GM12878 (cell line): ENCODE results near the gene HYAL1. TPM values are rescaled to one million over a fixed set of nuclear protein-coding genes. Genes with fewer than 3 reads are reported as not detected.

ENCODE experiments used
- ATAC-seq: fragments of 200-7000 bp; cut with Tn5 transposase; 3 replicates; pipeline ENCODE4 v1.9.1; 2020; ENCODE audit warnings: mild to moderate bottlenecking, moderate library complexity
- BruUV-seq: library from RNA; stranded (reverse); fragments of 400-500 nt; replicated peaks from 2 replicates; lab custom pipeline; 2021; lab: Mats Ljungman, UMichigan
- CTCF ChIA-PET: fragments of 300-600 bp; sonication (Branson Sonifier 250); formaldehyde crosslinking; extraction: SDS; loops from one replicate; lab custom pipeline; 2021; ENCODE audit warnings: inconsistent platforms; lab: Yijun Ruan, JAX
- POLR2A ChIA-PET: fragments of 350-600 bp; formaldehyde crosslinking; extraction: SDS; loops from one replicate; lab custom pipeline; 2021; ENCODE audit warnings: inconsistent platforms; lab: Charles Lee
- RAD21 ChIA-PET: fragments of 300-600 bp; sonication (Branson Sonifier 250); formaldehyde crosslinking; loops from one replicate; lab custom pipeline; 2023; ENCODE audit warnings: antibody characterized with exemption; ENCODE audit not compliant: unreplicated experiment; lab: Charles Lee
- SMC1A ChIA-PET: fragments of 300-600 bp; sonication (Branson Sonifier 250); formaldehyde crosslinking; loops from one replicate; lab custom pipeline; 2023; ENCODE audit not compliant: unreplicated experiment, uncharacterized antibody; lab: Charles Lee
- DNase-seq: peaks from one replicate; pipeline ENCODE4 v3.0.0-alpha.2; 2011; ENCODE audit warnings: low read depth, low spot score
- FAIRE-seq: peaks from 3 replicates; lab custom pipeline; 2011; peaks lifted over from hg19 to GRCh38; lab: Jason Lieb, UNC
- H2AFZ ChIP-seq: 2 replicates; pipeline ENCODE4 v1.6.0; 2011; ENCODE audit warnings: low read depth, low read length, control low read depth; ENCODE audit not compliant: control insufficient read depth
- H3K27ac ChIP-seq: 2 replicates; pipeline ENCODE4 v1.5.1; 2011; ENCODE audit warnings: control low read depth; ENCODE audit not compliant: control insufficient read depth, insufficient read depth
- H3K27me3 ChIP-seq, 2 experiments: replicated peaks in 1 of 2; 2 replicates each; pipeline versions ENCODE4 v1.6.0 to v1.6.1; 2011; ENCODE audit warnings: low read length in 1 of 2; ENCODE audit not compliant: control insufficient read depth in 2 of 2, insufficient read depth in 2 of 2
- H3K36me3 ChIP-seq, 2 experiments: 2 replicates each; pipeline ENCODE4 v1.5.1; 2011; ENCODE audit warnings: low read length in 1 of 2; ENCODE audit not compliant: control insufficient read depth in 2 of 2, insufficient read depth in 2 of 2
- H3K4me1 ChIP-seq: 2 replicates; pipeline ENCODE4 v1.6.1; 2011; ENCODE audit warnings: mild to moderate bottlenecking, low read length, moderate library complexity, mixed read lengths; ENCODE audit not compliant: control insufficient read depth, insufficient read depth
- H3K4me2 ChIP-seq: 2 replicates; pipeline ENCODE4 v1.6.0; 2011; ENCODE audit warnings: control low read depth; ENCODE audit not compliant: control insufficient read depth, insufficient read depth
- H3K4me3 ChIP-seq: fragments of 200-600 bp; sonication (generic); 2 replicates; pipeline ENCODE4 v1.5.1; 2016
- H3K79me2 ChIP-seq: 2 replicates; pipeline ENCODE4 v1.6.0; 2011; ENCODE audit warnings: low read length; ENCODE audit not compliant: control insufficient read depth, insufficient read depth
- H3K9ac ChIP-seq: 2 replicates; pipeline ENCODE4 v1.8.0; 2011; ENCODE audit warnings: low read length, control low read depth, mixed read lengths; ENCODE audit not compliant: control insufficient read depth, insufficient read depth
- H3K9me3 ChIP-seq: replicated peaks from 3 replicates; pipeline ENCODE4 v1.5.1; 2011; ENCODE audit warnings: mild to moderate bottlenecking, low read length; ENCODE audit not compliant: control insufficient read depth, insufficient read depth
- H4K20me1 ChIP-seq: 2 replicates; pipeline ENCODE4 v1.6.0; 2011; ENCODE audit not compliant: control insufficient read depth, insufficient read depth
- CBX3 ChIP-seq: fragments of 200-600 bp; sonication (generic); IDR thresholded peaks from 2 replicates; pipeline ENCODE4 v1.6.1; 2016; ENCODE audit warnings: low read depth, borderline replicate concordance
- ESRRA ChIP-seq: IDR thresholded peaks from 2 replicates; pipeline ENCODE4 v1.6.1; 2012; ENCODE audit warnings: mild to moderate bottlenecking, low read length, improper control_type of control experiment
- HCFC1 ChIP-seq: fragments of 150-350 bp; IDR thresholded peaks from 2 replicates; pipeline ENCODE4 v1.6.1; 2014; ENCODE audit warnings: low read length
- MEF2A ChIP-seq: IDR thresholded peaks from 2 replicates; pipeline ENCODE4 v1.6.1; 2011; ENCODE audit warnings: low read depth, mild to moderate bottlenecking, low read length, moderate library complexity; ENCODE audit not compliant: insufficient read depth
- MYB ChIP-seq: fragments of 150-350 bp; IDR thresholded peaks from 2 replicates; pipeline ENCODE4 v1.6.1; 2014; ENCODE audit warnings: mild to moderate bottlenecking, low read depth, low read length, borderline replicate concordance
- PKNOX1 ChIP-seq: fragments of 450-650 bp; IDR thresholded peaks from 2 replicates; pipeline ENCODE4 v1.6.1; 2016; ENCODE audit warnings: mild to moderate bottlenecking
- RELA ChIP-seq: fragments of 450-650 bp; IDR thresholded peaks from 2 replicates; pipeline ENCODE4 v1.8.0; 2014; ENCODE audit warnings: borderline replicate concordance; ENCODE audit not compliant: partially characterized antibody
- SIX5 ChIP-seq: IDR thresholded peaks from 2 replicates; pipeline ENCODE4 v1.6.1; 2011; ENCODE audit warnings: mild to moderate bottlenecking, low read depth, low read length, moderate library complexity; ENCODE audit not compliant: severe bottlenecking
- SKIL ChIP-seq: fragments of 450-650 bp; IDR thresholded peaks from 2 replicates; pipeline ENCODE4 v1.6.1; 2017; ENCODE audit warnings: mild to moderate bottlenecking, low read depth, inconsistent platforms; ENCODE audit not compliant: poor library complexity, severe bottlenecking
- USF2 ChIP-seq: IDR thresholded peaks from 2 replicates; pipeline ENCODE4 v1.6.1; 2011; ENCODE audit warnings: low read depth, low read length, improper control_type of control experiment, borderline replicate concordance
- ZBED1 ChIP-seq: IDR thresholded peaks from 2 replicates; pipeline ENCODE4 v1.6.1; 2016; ENCODE audit warnings: borderline replicate concordance
- ZBTB40 ChIP-seq: fragments of 450-650 bp; IDR thresholded peaks from 2 replicates; pipeline ENCODE4 v1.6.1; 2016; ENCODE audit warnings: mild to moderate bottlenecking, moderate library complexity, borderline replicate concordance
- WGBS: methylation state at CpG from one replicate; pipeline ENCODE4 v1.1.6; 2016; ENCODE audit warnings: low lambda C conversion rate; ENCODE audit not compliant: insufficient replicate concordance, insufficient coverage; ENCODE audit errors: missing lambda C conversion rate; 5-methylcytosine and 5-hydroxymethylcytosine counted together
- in situ Hi-C: fragments of 300-500 bp; cut with MboI; formaldehyde crosslinking; loops from 9 replicates; pipeline ENCODE4 v1.14.3; 2018; ENCODE audit warnings: mixed read lengths
- intact Hi-C: fragments of 100-400 bp; cut with micrococcal nuclease; formaldehyde crosslinking; loops from one replicate; pipeline ENCODE4 v1.14.2; 2022; ENCODE audit not compliant: unreplicated experiment
- polyA plus RNA-seq, 11 experiments: library from polyadenylated mRNA; depleted of rRNA in 4 of 11; unstranded in 6 of 11; stranded (reverse) in 5 of 11; fragments of >200 nt; fragmentation: Nextera tagmentation in 4 of 11; fragmentation: Illumina TruSeq in 1 of 11; extraction: Ambion mirVana in 4 of 11; extraction: Trizol in 1 of 11; gene quantifications; 1 replicate in 1 of 11; 2 replicates in 10 of 11; pipeline versions ENCODE4 v1.2.1 to v1.2.3, GENCODE V29; 2011 to 2016; ENCODE audit warnings: inconsistent platforms in 2 of 11, missing spikeins in 2 of 11, low read depth in 1 of 11
- total RNA-seq, 4 experiments: library from RNA; depleted of rRNA in 3 of 4; stranded (reverse); fragments of >200 nt in 3 of 4; fragmentation: Illumina TruSeq in 1 of 4; extraction: Trizol in 1 of 4; gene quantifications; 2 replicates each; pipeline versions ENCODE4 v1.2.1 to v1.2.3, GENCODE V29; 2013 to 2021

HYAL1 gene
- total and polyA plus RNA-seq, 10 of the 15 experiments (the other 5 are each of a cell fraction or from before 2014, with no cell fraction given) = 0.04 to 0.55 (median 0.18) TPM; not detected in 2

- H3K9me3 ChIP-seq = no peaks in the 10 kb centered on the region
- ATAC-seq = no peak
- in situ Hi-C loops (no loop called here), intact Hi-C loops (no loop called here)
- H3K27ac ChIP-seq = no peak overlapping the region
- ChIA-PET CTCF (interaction anchor here (1.0 to 7.9 kb wide), 3 partner anchors 17 to 69 kb away, joined by 3 to 43 read pairs (median 4); no protein-coding TSS in a partner anchor), SMC1A (interaction anchor here (1.0 to 1.3 kb wide), 2 partner anchors 9 to 36 kb away, joined by 3 read pairs; no protein-coding TSS in a partner anchor), RAD21 (interaction anchor here (1.7 kb wide), 1 partner anchor 17 kb away, joined by 5 read pairs; no protein-coding TSS in a partner anchor), POLR2A (interaction anchor here (0.6 kb wide), 1 partner anchor 103 kb away, joined by 4 read pairs; no protein-coding TSS in a partner anchor)
- H3K4me2 ChIP-seq = no peak overlapping the region
- H3K9ac ChIP-seq = no peak overlapping the region
- no peak overlapping the region for H2AFZ ChIP-seq
- H3K4me1 ChIP-seq = peaks cover 14% of the 10 kb centered on the region
- no peak for FAIRE-seq
- no TSS peak for BruUV-seq
- no peaks in the 10 kb centered on the region for H3K36me3 ChIP-seq
- WGBS = 21% methylated on average over 6 of the region's 6 CpGs
- H4K20me1 ChIP-seq = no peaks in the 10 kb centered on the region
- no peak overlapping the region for H3K4me3 ChIP-seq
- H3K79me2 ChIP-seq = no peaks in the 10 kb centered on the region
- no peak for DNase-seq
- peaks cover 0 to 4% of the 10 kb centered on the region in 2 experiments; a peak in 1 of 4 replicates for H3K27me3 ChIP-seq
- TF ChIP-seq PKNOX1 = no peak
- no peak for TF ChIP-seq SIX5
- TF ChIP-seq ZBTB40 = no peak
- no peak for TF ChIP-seq ZBED1
- TF ChIP-seq USF2 = no peak
- TF ChIP-seq MYB = no peak
- no peak for TF ChIP-seq HCFC1
- no peak for TF ChIP-seq RELA
- no peak for TF ChIP-seq SKIL
- TF ChIP-seq ESRRA = no peak
- no peak for TF ChIP-seq CBX3
- TF ChIP-seq MEF2A = no peak
Observed at GRCh38 chr3:50263478-50264382, 39.6 kb downstream of the HYAL1 start.
